ENCODE measurements around the gene GPBAR1. TPM values are rescaled to one million over a fixed set of nuclear protein-coding genes. Genes with fewer than 3 reads are reported as not detected.

The GPBAR1 gene
- polyA plus RNA-seq, 1 of the 3 experiments (the other 2 are of a cell fraction): 0.13 TPM

GRCh38 chr2:218219934-218220333 is 40.9 kb upstream of the GPBAR1 start (continued):
- TF ChIP-seq PBX3 (IDR thresholded peaks at IDR 0.05): no peak
- no peak for TF ChIP-seq NRF1 (IDR thresholded peaks at IDR 0.05; ENCODE audit: low read depth, low read length)
- no peak for TF ChIP-seq JUND (IDR thresholded peaks at IDR 0.05)
- TF ChIP-seq FOSL2 (IDR thresholded peaks at IDR 0.05; ENCODE audit: borderline replicate concordance, low read depth): no peak
- TF ChIP-seq MEF2A (IDR thresholded peaks at IDR 0.05; ENCODE audit: borderline replicate concordance, low read depth): no peak

GRCh38 chr2:218221000-218221399 is 39.8 kb upstream of the GPBAR1 start:
- Histone ChIP-seq H3K27me3 (ENCODE audit: insufficient read depth) (no peaks in the 10 kb centered on the region), H3K4me3 (ENCODE audit: low read depth in 2 of 2, low read length in 1 of 2) (no peak overlapping the region), H3K4me2 (peak overlapping the region; percentile 84; the same call in 1 of the 2 replicates), H3K9me3 (no peaks in the 10 kb centered on the region), H3K27ac (ENCODE audit: low read depth in 2 of 2, low read length in 1 of 2) (peak overlapping the region in 1 of 2 experiments; percentile 11; a peak in 1 of 4 replicates), H3K9ac (no peak overlapping the region), H3K79me2 (ENCODE audit: insufficient read depth) (peaks cover 95% of the 10 kb centered on the region), H3K36me3 (replicated peaks in 1 of 2; ENCODE audit: control insufficient read depth in 1 of 2, insufficient read depth in 2 of 2, low read length in 1 of 2) (peaks cover 49 to 50% of the 10 kb centered on the region in 2 experiments), H3K4me1 (ENCODE audit: control insufficient read depth in 1 of 2, insufficient read depth in 2 of 2, low read depth in 1 of 2, low read length in 1 of 2) (peaks cover 20 to 33% of the 10 kb centered on the region in 2 experiments), H4K20me1 (ENCODE audit: insufficient read depth) (peaks cover 82% of the 10 kb centered on the region), H2AFZ (ENCODE audit: low read depth) (no peak overlapping the region), H3K9me2 (no peaks in the 10 kb centered on the region), H3F3A (replicated peaks; ENCODE audit: insufficient read depth) (peaks cover 13% of the 10 kb centered on the region)
- CTCF ChIA-PET: interaction anchor here (1.4 to 3.2 kb wide), 3 partner anchors 10 to 175 kb away, joined by 4 to 14 read pairs (median 5); no protein-coding TSS in a partner anchor
- peak; percentile 9 for DNase-seq
- POLR2A ChIA-PET: no interaction called here
- 79% methylated on average over 5 of the region's 5 CpGs for WGBS (ENCODE audit: low lambda C conversion rate)
- TF ChIP-seq FOXM1 (IDR thresholded peaks at IDR 0.05; ENCODE audit: low read depth): no peak
- TF ChIP-seq YY1 (IDR thresholded peaks at IDR 0.05; ENCODE audit: low read depth): no peak
- TF ChIP-seq EP300 (IDR thresholded peaks at IDR 0.05; ENCODE audit: borderline replicate concordance in 1 of 2, low read depth in 1 of 2, low read length in 1 of 2): no peak
- no peak for TF ChIP-seq JUND (IDR thresholded peaks at IDR 0.05)
- TF ChIP-seq MEF2A (IDR thresholded peaks at IDR 0.05; ENCODE audit: borderline replicate concordance, low read depth): no peak
- no peak for TF ChIP-seq IRF3 (IDR thresholded peaks at IDR 0.05; ENCODE audit: low read depth, low read length)
- no peak for TF ChIP-seq TEAD4 (IDR thresholded peaks at IDR 0.05; ENCODE audit: borderline replicate concordance, insufficient read depth)

GRCh38 chr2:218223046-218223445 is 37.8 kb upstream of the GPBAR1 start:
- Histone ChIP-seq H3K4me1 (ENCODE audit: control insufficient read depth in 1 of 2, insufficient read depth in 2 of 2, low read depth in 1 of 2, low read length in 1 of 2) (peaks cover 15 to 30% of the 10 kb centered on the region in 2 experiments), H3K4me3 (ENCODE audit: low read depth in 2 of 2, low read length in 1 of 2) (no peak overlapping the region), H3F3A (replicated peaks; ENCODE audit: insufficient read depth) (peaks cover 23% of the 10 kb centered on the region), H3K9me3 (no peaks in the 10 kb centered on the region), H3K4me2 (no peak overlapping the region), H4K20me1 (ENCODE audit: insufficient read depth) (peaks cover 80% of the 10 kb centered on the region), H3K27ac (ENCODE audit: low read depth in 2 of 2, low read length in 1 of 2) (no peak overlapping the region), H3K79me2 (ENCODE audit: insufficient read depth) (peaks cover 100% of the 10 kb centered on the region), H3K36me3 (replicated peaks in 1 of 2; ENCODE audit: control insufficient read depth in 1 of 2, insufficient read depth in 2 of 2, low read length in 1 of 2) (peaks cover 62 to 65% of the 10 kb centered on the region in 2 experiments), H3K9ac (no peak overlapping the region), H2AFZ (ENCODE audit: low read depth) (no peak overlapping the region), H3K27me3 (ENCODE audit: insufficient read depth) (no peaks in the 10 kb centered on the region), H3K9me2 (no peaks in the 10 kb centered on the region)
- no peak for TF ChIP-seq FOXM1 (IDR thresholded peaks at IDR 0.05; ENCODE audit: low read depth)
- no peak for TF ChIP-seq RXRA (IDR thresholded peaks at IDR 0.05; ENCODE audit: borderline replicate concordance, low read depth)
- no peak for TF ChIP-seq JUND (IDR thresholded peaks at IDR 0.05)
- no peak for TF ChIP-seq EZH2phosphoT487 (IDR thresholded peaks at IDR 0.05; ENCODE audit: borderline replicate concordance, low read depth)
- TF ChIP-seq SMC3 (IDR thresholded peaks at IDR 0.05; ENCODE audit: low read depth, low read length): no peak
- no peak for TF ChIP-seq NFIC (IDR thresholded peaks at IDR 0.05; ENCODE audit: borderline replicate concordance)
- no peak for TF ChIP-seq FOSL2 (IDR thresholded peaks at IDR 0.05; ENCODE audit: borderline replicate concordance, low read depth)
- no peak for TF ChIP-seq FOXJ3 (CRISPR knock-in tag; IDR thresholded peaks at IDR 0.05)
- TF ChIP-seq SIN3A (IDR thresholded peaks at IDR 0.05; ENCODE audit: borderline replicate concordance, low read depth, low read length): no peak
- TF ChIP-seq TAF1 (IDR thresholded peaks at IDR 0.05; ENCODE audit: borderline replicate concordance, low read depth, low read length): no peak
- ChIA-PET POLR2A (no interaction called here), CTCF (no interaction called here)
- WGBS (ENCODE audit: low lambda C conversion rate): 85% methylated on average over 5 of the region's 5 CpGs
- no peak for DNase-seq

Data from SK-N-SH (cell line).